VCaP (cell line): ENCODE data around the gene TTC33.
A peak's percentile ranks its signal among the peaks of the same experiment; 100 is the strongest.

ENCODE experiments used
- H3K27ac ChIP-seq: fragments of 450-650 bp; 2 replicates; pipeline ENCODE4 v1.5.1; 2017
- CTCF ChIP-seq: fragments of 450-650 bp; conservative IDR thresholded peaks from 2 replicates; pipeline ENCODE4 v1.5.1; 2017; ENCODE audit warnings: mild to moderate bottlenecking, moderate library complexity

Gene TTC33

DNA sequence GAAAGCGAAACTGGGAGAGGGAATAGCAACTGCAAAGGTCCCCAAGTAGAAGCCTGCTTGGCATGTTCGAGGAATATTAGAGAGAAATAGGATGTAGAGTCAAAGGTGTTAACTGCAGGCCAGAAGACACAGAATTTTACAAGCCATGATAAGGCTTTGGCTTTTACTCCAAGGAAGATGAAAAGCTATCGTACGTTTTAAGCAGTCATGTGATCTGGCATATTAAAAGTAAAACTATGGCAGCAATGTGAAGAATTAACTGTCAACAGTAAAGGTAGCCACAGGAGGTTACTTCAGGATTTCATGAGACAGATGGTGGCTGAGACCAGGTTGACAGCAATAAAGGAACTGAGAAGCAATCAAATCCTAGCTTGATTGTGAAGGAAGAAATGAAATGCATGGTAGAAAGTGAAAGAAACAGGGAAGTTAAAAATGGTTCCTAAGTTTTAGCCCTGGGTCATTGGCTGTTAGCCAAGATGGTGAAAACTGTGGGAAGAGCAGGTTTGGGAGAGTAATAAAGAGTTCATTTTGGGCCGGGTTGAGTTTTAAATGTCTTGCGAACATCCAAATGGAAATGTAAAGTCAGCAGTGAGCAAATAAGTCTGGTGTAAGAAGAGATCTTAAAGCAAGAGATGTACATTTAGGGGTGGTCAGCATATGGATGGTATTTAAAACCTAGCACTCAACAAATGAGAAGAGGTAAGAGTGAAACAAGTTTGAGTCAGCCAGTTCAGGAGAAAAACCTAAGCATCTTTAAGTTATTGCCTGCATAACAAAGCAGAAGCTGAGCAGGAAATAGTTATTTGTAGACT lies 20.3 kb upstream of the TTC33 start:
- no peak for TF ChIP-seq CTCF
- peak overlapping the region; percentile 79 for H3K27ac ChIP-seq

DNA sequence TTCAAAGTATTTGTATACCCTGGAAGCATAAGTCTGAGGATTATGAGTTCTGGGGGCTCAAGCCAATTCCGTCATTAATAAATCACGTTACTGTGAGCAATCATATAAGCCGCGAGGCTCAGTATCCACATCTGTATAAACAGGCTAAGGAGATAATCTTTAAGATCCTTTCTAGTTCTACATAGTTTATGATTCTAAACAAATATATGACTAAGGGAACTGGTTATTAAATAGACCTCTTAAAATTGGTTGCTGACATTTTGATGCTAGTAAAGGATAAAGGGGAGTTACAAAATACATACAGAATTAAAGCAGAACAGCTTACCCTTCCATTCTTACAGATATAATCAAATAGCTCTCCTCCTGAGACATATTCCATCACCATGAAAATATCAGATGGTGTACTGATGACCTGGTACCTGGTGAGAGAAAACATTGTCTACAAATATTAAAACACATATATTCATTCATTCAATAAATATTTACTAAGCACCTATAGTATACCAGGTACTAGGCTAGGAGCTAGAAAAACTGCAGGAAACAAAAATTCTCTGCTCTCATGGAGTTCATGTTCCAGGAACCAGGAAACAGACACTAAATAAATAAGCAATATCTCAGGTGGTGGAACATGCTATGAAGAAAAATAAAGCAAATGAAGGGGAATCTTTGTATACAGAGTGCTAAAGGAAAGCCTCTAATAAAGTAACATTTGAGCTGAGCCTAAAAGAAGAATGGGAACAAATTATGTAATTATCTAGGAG lies 19.5 kb upstream of the TTC33 start:
- no peak for TF ChIP-seq CTCF
- peak overlapping the region; percentile 79 for H3K27ac ChIP-seq

- peak overlapping the region; percentile 79 for H3K27ac ChIP-seq
- TF ChIP-seq CTCF: peak; percentile 56
These were observed 18.9 kb upstream of the TTC33 start for GRCh38 chr5:40774623-40775022.

- H3K27ac ChIP-seq: no peak overlapping the region
- TF ChIP-seq CTCF: no peak
These were observed 15.0 kb upstream of the TTC33 start for GRCh38 chr5:40770764-40771163.

DNA sequence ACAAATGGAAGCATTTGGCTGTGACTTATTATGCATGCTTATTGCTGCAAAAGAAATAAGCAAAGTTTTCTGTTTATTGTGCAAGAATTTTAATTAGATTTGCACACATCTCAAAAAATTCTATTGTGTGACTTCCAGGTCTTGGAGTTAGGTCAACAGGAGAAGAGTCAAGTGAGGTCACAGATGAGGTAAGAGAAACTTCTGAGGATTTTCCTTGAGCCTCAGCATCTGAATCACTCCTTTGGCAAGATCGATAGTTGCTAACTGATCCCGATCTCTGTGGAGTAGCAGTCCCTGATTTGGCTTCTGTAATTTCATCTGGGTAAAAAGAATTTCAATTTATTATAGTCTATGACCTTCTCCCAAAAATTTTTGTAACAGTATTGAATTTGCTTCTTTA lies 6.9 kb upstream of the TTC33 start:
- no peak overlapping the region for H3K27ac ChIP-seq
- TF ChIP-seq CTCF: no peak

- no peak overlapping the region for H3K27ac ChIP-seq
- no peak for TF ChIP-seq CTCF
These were observed 1.6 kb upstream of the TTC33 start for GRCh38 chr5:40757400-40757799.

DNA sequence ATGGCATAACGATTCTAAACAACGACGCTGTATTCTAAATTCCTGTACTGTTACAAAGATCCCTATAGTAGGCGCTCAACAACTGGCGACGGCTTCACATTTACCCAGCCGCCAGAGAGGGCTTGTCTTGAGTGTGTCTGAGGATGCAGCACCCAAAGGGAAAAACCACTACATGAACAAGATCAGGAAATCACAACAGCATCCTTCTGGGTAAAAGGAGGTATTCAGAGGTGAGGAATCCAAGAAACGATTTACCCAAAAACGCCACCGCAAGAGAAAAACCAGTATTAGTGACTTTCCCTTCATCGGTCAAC lies 711 bp downstream of the TTC33 start:
- peak; percentile 89 for TF ChIP-seq CTCF
- H3K27ac ChIP-seq: peak overlapping the region; percentile 89
